ENCODE results near the gene KRT9.
"Not testable (repeated sequence)": the region's sequence is repeated elsewhere in the genome, so short reads cannot be mapped to it uniquely, and the experiment has no call there.

KRT9 gene

DNA sequence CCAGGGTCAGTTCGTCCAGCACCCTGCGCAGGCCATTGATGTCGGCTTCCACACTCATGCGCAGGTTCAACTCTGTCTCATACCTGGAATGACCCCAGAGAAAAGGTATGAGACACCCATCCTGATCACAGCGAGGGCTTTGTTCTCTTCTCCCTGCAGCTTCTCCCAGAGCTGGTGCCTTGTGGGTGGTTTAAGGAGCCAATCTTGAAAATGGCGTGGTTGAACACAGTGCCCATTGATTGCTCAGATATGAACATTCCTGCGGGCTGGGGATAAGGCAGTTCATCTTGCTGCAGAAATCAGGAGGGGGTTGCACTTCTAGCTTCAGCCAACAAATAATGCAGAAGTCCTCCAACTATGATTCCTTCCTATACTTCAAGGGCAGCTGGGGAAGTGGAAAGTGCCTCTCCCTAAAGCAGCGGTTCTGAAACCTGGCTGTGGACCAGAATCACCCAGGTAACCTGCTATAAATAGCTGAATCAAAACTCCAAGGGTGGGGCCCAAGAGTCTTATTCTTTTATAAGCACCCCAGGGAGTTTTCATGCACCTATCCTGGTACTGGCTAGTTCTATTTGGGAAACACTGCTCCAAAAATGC, 12.6 kb upstream of the KRT9 start:
- DNase-seq: not testable (repeated sequence)

DNA sequence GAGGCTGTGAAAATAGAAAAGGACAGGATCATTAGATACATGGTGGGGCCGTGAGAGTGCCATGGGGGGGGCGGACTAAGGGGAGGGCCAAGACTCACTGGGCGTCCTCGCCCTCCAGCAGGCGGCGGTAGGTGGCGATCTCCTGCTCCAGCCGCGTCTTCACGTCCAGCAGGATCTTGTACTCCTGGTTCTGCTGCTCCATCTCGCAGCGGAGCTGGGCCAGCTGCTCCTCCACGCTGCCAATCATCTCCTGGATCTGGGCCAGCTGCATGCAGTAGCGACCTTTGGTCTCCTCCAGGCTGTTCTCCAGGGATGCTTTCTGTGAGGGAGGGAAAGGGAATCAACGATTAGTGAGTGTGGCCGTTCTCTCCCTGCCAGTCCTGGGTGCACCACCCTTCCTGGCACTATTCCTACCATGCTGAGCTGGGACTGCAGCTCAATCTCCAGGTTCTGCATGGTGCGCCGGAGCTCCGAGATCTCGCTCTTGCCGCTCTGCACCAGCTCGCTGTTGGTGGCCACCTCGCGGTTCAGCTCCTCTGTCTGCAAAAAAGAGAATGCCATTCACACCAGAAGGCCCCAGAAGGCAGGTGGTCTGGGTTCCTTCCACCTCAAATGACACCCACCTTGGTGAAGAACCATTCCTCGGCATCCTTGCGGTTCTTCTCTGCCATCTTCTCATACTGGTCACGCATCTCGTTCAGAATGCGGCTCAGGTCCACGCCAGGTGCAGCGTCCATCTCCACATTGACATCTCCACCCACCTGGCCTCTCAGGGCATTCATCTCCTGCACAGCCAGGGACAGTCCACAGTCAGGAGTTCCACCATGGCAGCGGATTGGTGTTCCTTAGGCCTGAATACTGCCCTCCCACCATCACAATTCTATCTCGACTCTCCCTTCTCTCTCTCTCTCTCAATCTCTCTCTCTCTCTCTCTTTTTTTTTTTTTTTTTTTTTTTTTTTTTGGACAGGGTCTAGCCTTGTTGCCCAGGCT, 11.6 kb upstream of the KRT9 start:
- peaks cover 3% of the 10 kb centered on the region for H3K27me3 ChIP-seq (replicated peaks; ENCODE audit: control insufficient read depth, insufficient read depth, low read length, poor library complexity, severe bottlenecking)
- H3K36me3 ChIP-seq (ENCODE audit: control insufficient read depth, insufficient read depth, low read length): no peaks in the 10 kb centered on the region
- H3K9me3 ChIP-seq (ENCODE audit: control insufficient read depth, low read length): no peaks in the 10 kb centered on the region
- H3K4me1 ChIP-seq (ENCODE audit: control insufficient read depth, insufficient read depth, low read length, poor library complexity, severe bottlenecking): peaks cover 5% of the 10 kb centered on the region
- H3K4me3 ChIP-seq (ENCODE audit: insufficient read depth, low read depth, low read length, poor library complexity, severe bottlenecking): no peak overlapping the region
- H3K27ac ChIP-seq (ENCODE audit: insufficient read depth, low read length, poor library complexity, severe bottlenecking): no peak overlapping the region
- DNase-seq: no peak

More for the DNA sequence above, 12.6 kb upstream of the KRT9 start:
- not testable (repeated sequence) for H3K9me3 ChIP-seq (ENCODE audit: control insufficient read depth, low read length); H3K4me1 ChIP-seq (ENCODE audit: control insufficient read depth, insufficient read depth, low read length, poor library complexity, severe bottlenecking); H3K36me3 ChIP-seq (ENCODE audit: control insufficient read depth, insufficient read depth, low read length); H3K27ac ChIP-seq (ENCODE audit: insufficient read depth, low read length, poor library complexity, severe bottlenecking); H3K4me3 ChIP-seq (ENCODE audit: insufficient read depth, low read depth, low read length, poor library complexity, severe bottlenecking); H3K27me3 ChIP-seq (replicated peaks; ENCODE audit: control insufficient read depth, insufficient read depth, low read length, poor library complexity, severe bottlenecking)

DNA sequence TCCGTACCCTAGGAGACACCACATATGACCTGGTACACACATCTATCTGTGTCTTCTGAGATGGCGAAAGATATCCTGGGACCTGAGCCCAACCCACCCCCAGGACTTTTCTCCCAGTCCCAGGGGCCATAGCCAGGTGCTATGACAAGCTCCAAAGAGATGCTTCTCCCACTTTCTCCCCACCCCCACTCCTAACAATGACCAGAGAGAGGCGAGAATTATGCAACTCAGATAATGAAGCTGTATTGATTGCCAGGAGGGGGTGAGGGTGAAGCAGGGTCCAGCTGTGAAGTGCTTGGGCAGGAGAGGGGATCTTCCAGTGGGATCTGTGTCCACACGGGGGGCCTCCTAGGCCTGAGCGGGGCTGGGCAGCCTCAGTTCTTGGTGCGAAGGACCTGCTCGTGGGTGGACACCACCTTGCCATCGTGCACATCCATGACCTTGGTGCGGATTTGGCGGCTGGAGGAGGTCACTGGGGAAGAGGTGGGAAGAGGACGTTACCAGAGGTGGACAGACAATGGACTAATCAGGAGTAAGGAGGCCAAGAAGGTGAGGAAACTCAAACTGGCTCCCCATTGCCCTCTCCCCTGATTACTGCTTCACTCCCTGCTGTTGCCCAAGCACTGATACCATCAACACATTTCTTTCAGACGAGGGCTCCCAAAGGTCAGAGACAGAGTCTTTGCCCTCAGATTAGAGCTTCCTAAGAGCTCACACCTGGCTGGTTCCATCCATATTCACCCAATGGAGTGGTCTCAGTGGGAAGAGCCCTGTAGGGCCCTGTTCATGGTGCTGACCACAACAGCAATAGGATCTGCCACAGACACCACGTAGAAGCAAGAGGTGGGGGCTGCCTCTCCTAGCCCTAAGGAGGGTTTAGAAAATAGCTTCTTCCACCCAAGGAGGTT, 10.5 kb upstream of the KRT9 start:
- not testable (repeated sequence) for H3K4me1 ChIP-seq (ENCODE audit: control insufficient read depth, insufficient read depth, low read length, poor library complexity, severe bottlenecking); H3K9me3 ChIP-seq (ENCODE audit: control insufficient read depth, low read length); DNase-seq; H3K4me3 ChIP-seq (ENCODE audit: insufficient read depth, low read depth, low read length, poor library complexity, severe bottlenecking); H3K27me3 ChIP-seq (replicated peaks; ENCODE audit: control insufficient read depth, insufficient read depth, low read length, poor library complexity, severe bottlenecking); H3K36me3 ChIP-seq (ENCODE audit: control insufficient read depth, insufficient read depth, low read length); H3K27ac ChIP-seq (ENCODE audit: insufficient read depth, low read length, poor library complexity, severe bottlenecking)

DNA sequence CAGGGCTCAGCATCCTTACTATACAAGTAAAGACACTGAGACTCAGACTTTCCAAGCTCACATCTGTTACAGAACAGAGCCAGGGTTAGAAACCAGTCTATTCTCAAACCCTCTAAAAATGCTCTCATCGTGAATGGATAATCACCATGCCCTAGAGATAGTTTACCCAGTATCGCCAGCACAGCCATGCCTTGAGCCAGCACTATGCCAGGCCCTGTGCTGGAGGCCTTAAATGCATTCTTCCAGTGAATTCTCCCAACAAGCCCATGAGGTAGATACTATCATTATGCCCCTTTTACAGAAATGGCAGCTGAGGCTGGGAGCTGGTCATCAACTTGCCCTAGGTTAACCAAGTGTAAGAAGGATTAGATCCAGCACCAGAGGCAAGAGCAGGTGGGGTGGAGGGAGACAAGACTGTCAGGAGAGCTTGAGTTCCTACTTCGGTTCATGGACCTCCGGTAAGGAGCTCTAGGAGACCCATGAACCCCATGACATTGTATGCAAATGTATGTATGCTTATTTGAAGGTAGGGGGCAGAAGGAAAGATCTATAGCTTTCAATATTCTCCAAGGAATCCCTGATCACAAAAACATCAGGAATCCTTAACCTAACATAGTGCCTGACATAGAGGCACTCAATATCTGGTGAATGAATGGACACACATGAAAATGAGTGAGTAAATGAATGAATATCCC, 9.7 kb upstream of the KRT9 start:
- H3K4me3 ChIP-seq (ENCODE audit: insufficient read depth, low read depth, low read length, poor library complexity, severe bottlenecking): no peak overlapping the region
- no peaks in the 10 kb centered on the region for H3K36me3 ChIP-seq (ENCODE audit: control insufficient read depth, insufficient read depth, low read length)
- DNase-seq: no peak
- no peak overlapping the region for H3K27ac ChIP-seq (ENCODE audit: insufficient read depth, low read length, poor library complexity, severe bottlenecking)
- no peaks in the 10 kb centered on the region for H3K9me3 ChIP-seq (ENCODE audit: control insufficient read depth, low read length)
- peaks cover 5% of the 10 kb centered on the region for H3K4me1 ChIP-seq (ENCODE audit: control insufficient read depth, insufficient read depth, low read length, poor library complexity, severe bottlenecking)
- peaks cover 3% of the 10 kb centered on the region for H3K27me3 ChIP-seq (replicated peaks; ENCODE audit: control insufficient read depth, insufficient read depth, low read length, poor library complexity, severe bottlenecking)

DNA sequence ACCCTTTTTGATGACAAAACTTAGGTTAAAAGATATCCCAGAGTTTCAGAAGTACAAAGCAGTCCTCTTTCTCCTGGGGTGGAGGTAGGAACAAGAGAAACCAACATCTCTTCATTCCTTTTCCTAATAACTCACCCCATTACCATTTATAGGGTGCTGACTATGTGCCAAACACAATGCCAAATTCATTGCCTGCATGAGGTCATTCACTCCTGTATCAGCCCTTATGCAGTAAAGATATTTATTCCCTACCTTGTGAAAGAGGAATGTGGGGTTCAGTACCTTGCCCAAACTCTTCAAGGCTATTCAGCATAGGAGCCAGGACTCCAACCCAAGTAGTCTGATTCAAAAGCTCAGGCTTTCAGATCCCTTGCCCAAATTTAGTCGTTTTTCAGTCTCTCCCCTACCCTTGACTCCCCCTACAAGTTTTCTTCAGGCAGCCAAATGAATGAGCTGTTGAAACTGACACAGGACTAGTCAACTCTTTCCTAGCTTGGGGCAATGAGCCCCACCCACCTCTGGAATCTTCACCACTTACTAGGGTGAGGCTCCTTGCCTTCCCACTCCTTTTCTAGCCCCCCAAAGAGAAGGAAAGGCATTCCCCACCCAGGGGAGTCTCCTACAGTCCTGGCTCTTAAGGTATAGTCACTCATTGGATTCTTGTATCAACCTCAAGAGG, 9.0 kb upstream of the KRT9 start:
- Histone ChIP-seq H3K9me3 (ENCODE audit: control insufficient read depth, low read length) (no peaks in the 10 kb centered on the region), H3K27me3 (replicated peaks; ENCODE audit: control insufficient read depth, insufficient read depth, low read length, poor library complexity, severe bottlenecking) (peaks cover 3% of the 10 kb centered on the region), H3K36me3 (ENCODE audit: control insufficient read depth, insufficient read depth, low read length) (no peaks in the 10 kb centered on the region), H3K27ac (ENCODE audit: insufficient read depth, low read length, poor library complexity, severe bottlenecking) (no peak overlapping the region), H3K4me3 (ENCODE audit: insufficient read depth, low read depth, low read length, poor library complexity, severe bottlenecking) (no peak overlapping the region), H3K4me1 (ENCODE audit: control insufficient read depth, insufficient read depth, low read length, poor library complexity, severe bottlenecking) (peaks cover 5% of the 10 kb centered on the region)
- DNase-seq: no peak

DNA sequence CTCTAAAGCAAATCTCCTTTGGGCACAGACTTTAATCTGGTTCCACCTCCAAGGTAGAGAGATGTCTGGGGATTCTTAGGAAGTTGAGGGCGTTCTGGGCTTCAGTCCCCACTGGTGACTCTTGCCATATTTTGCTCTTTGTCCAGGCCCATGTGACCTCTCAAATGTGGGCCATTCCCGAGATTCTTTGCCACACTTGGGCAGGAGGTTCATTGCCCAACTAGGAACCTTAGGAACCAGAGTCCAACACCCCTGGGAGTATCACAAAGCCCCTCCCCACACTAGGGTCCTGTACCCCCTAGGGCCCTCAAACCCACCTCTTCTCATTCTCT, 8.4 kb upstream of the KRT9 start:
- no peaks in the 10 kb centered on the region for H3K36me3 ChIP-seq (ENCODE audit: control insufficient read depth, insufficient read depth, low read length)
- DNase-seq: no peak
- H3K4me1 ChIP-seq (ENCODE audit: control insufficient read depth, insufficient read depth, low read length, poor library complexity, severe bottlenecking): peaks cover 5% of the 10 kb centered on the region
- no peak overlapping the region for H3K27ac ChIP-seq (ENCODE audit: insufficient read depth, low read length, poor library complexity, severe bottlenecking)
- H3K4me3 ChIP-seq (ENCODE audit: insufficient read depth, low read depth, low read length, poor library complexity, severe bottlenecking): no peak overlapping the region
- H3K27me3 ChIP-seq (replicated peaks; ENCODE audit: control insufficient read depth, insufficient read depth, low read length, poor library complexity, severe bottlenecking): peaks cover 7% of the 10 kb centered on the region
- H3K9me3 ChIP-seq (ENCODE audit: control insufficient read depth, low read length): no peaks in the 10 kb centered on the region

DNA sequence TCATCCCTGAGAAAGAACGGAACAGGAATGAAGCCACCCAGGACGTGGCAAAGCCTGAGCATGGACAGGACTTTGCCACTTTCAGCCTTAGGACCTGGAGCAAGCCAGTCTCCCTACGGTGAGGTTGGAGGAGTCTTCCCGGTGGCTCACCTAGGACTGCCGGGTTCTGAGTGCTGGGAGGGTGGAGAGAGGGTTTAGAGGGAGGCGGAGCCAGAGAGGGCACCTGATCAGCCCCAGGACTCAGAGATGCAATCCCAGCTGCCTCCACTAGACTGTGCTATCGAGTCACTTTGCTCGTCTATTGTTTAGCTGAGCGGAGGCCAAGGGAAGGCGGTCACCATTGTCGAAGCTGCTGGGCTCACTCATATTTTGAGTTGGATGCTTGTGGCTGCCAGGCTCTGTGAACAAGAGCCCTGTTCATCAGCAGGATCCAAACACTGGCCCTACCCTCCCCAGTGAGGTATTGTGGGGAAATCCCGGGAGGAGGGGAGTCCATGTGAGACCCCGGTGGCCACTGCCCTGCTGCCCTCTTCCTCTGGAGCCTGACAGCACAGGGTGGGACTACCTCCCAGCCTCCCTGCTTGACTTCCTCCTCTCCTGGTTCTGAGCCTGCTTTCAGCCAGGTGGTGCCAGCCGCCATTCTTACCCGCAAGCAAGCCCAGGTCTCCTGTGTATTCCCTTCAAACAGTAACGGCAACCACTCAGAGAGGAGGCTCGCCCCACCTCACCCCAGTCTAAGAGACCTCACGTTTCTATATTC, 7.8 kb upstream of the KRT9 start:
- peak in 2 of 3 donors; percentile 26 to 43 for DNase-seq
- peaks cover 8% of the 10 kb centered on the region for H3K27me3 ChIP-seq (replicated peaks; ENCODE audit: control insufficient read depth, insufficient read depth, low read length, poor library complexity, severe bottlenecking)
- no peaks in the 10 kb centered on the region for H3K9me3 ChIP-seq (ENCODE audit: control insufficient read depth, low read length)
- no peak overlapping the region for H3K27ac ChIP-seq (ENCODE audit: insufficient read depth, low read length, poor library complexity, severe bottlenecking)
- no peaks in the 10 kb centered on the region for H3K36me3 ChIP-seq (ENCODE audit: control insufficient read depth, insufficient read depth, low read length)
- H3K4me3 ChIP-seq (ENCODE audit: insufficient read depth, low read depth, low read length, poor library complexity, severe bottlenecking): no peak overlapping the region
- H3K4me1 ChIP-seq (ENCODE audit: control insufficient read depth, insufficient read depth, low read length, poor library complexity, severe bottlenecking): peaks cover 5% of the 10 kb centered on the region

DNA sequence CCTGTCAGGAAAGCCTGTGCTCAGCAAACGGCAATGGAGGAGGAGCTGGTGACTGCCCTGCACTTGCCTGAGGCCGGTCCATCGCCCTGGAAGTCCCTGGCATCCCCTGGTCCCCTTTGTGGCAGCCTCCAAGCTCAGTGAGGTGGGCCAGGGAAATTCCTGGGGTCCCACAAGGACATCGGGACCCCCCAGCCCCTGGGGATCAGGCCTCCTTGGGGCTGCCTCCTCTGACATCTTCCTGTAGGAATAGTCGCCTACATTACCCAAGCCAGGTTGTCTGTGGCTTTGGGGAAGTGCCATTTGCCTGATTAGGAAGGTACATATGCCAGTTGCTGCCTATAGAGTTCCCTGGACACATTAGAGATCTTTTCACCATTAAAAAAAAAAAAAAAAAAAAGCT, 7.1 kb upstream of the KRT9 start:
- H3K4me1 ChIP-seq (ENCODE audit: control insufficient read depth, insufficient read depth, low read length, poor library complexity, severe bottlenecking): peaks cover 5% of the 10 kb centered on the region
- no peaks in the 10 kb centered on the region for H3K36me3 ChIP-seq (ENCODE audit: control insufficient read depth, insufficient read depth, low read length)
- DNase-seq: no peak
- no peak overlapping the region for H3K4me3 ChIP-seq (ENCODE audit: insufficient read depth, low read depth, low read length, poor library complexity, severe bottlenecking)
- H3K27ac ChIP-seq (ENCODE audit: insufficient read depth, low read length, poor library complexity, severe bottlenecking): no peak overlapping the region
- H3K27me3 ChIP-seq (replicated peaks; ENCODE audit: control insufficient read depth, insufficient read depth, low read length, poor library complexity, severe bottlenecking): peaks cover 8% of the 10 kb centered on the region
- H3K9me3 ChIP-seq (ENCODE audit: control insufficient read depth, low read length): no peaks in the 10 kb centered on the region

DNA sequence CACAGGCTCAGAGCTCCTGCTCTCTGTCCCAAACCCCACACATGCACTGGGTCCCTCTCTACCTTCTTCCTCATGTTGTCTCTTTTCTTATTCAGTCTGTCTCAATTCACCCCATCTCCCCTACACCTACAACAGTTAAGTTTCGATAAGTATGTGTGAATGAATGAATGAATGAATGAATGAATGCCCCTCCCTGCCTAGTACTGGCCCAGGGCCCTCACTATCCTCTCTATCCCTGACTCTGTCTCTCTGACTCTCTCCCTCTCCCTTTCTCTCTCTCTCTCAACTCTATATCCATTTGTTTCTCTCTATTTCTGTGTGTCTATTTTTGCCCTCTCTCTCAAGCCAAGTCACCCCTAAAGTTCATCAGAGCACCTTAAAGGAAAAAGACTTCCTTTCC, 6.7 kb upstream of the KRT9 start:
- DNase-seq: no peak
- H3K4me1 ChIP-seq (ENCODE audit: control insufficient read depth, insufficient read depth, low read length, poor library complexity, severe bottlenecking): peaks cover 5% of the 10 kb centered on the region
- H3K36me3 ChIP-seq (ENCODE audit: control insufficient read depth, insufficient read depth, low read length): no peaks in the 10 kb centered on the region

More for the DNA sequence above, 6.7 kb upstream of the KRT9 start:
- no peak overlapping the region for H3K27ac ChIP-seq (ENCODE audit: insufficient read depth, low read length, poor library complexity, severe bottlenecking)
- no peaks in the 10 kb centered on the region for H3K9me3 ChIP-seq (ENCODE audit: control insufficient read depth, low read length)
- peaks cover 8% of the 10 kb centered on the region for H3K27me3 ChIP-seq (replicated peaks; ENCODE audit: control insufficient read depth, insufficient read depth, low read length, poor library complexity, severe bottlenecking)
- H3K4me3 ChIP-seq (ENCODE audit: insufficient read depth, low read depth, low read length, poor library complexity, severe bottlenecking): no peak overlapping the region
